HG03342 (cell line): ENCODE measurements around the gene BRD3.

Experiments used
- ATAC-seq: cut with Tn5 transposase; IDR thresholded peaks from one replicate; pipeline ENCODE4 v1.9.1; 2021; ENCODE audit warnings: mild to moderate bottlenecking, moderate library complexity; ENCODE audit not compliant: unreplicated experiment

The BRD3 gene

DNA sequence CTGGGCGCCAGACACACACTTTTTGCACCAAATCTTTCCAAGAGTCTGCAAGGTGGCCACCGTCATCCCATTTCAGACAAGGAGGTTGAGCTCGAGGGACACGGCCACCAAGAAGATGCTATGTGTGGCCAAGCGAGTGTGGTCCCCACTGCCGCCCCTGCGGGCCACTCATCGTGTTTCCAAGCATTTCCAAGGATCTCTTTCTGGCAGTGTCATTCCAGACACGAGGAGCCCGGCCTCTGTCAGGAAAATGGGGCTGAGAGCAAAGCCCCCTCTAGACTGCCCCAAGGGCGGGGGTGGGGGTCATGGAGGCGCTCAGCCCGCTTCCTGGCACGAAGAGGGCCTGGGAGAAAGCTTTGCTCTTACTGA lies 86.3 kb downstream of the BRD3 start:
- no peak for ATAC-seq

- no peak for ATAC-seq
Observed at GRCh38 chr9:133980864-133981588, 86.8 kb downstream of the BRD3 start.
